ENCODE data around the gene MR1. TPM values are rescaled to one million over a fixed set of nuclear protein-coding genes. Genes with fewer than 3 reads are reported as not detected.

Gene MR1
- total RNA-seq, 1 experiment from 2014 or later = 10.0 TPM

DNA sequence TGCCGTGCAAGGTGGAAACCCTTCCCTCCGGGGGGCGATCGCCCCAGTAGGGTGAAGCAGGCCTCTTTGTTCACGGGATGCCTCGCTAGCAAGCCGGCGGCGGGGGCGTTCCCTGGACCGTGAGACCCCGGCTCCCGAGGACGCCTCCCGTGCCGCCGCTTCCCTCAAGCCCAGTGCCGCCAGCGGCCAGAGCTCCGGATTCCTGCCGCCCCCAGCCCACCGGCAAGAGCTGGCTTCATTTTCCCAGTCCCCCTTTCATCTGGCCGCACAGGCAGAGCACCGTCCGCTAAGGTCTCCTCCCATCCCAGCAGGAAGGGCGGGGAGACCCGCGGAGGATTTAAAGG is 71.0 kb downstream of the MR1 start:
- no peak for DNase-seq (ENCODE audit: extremely low read depth, low read depth)

DNA sequence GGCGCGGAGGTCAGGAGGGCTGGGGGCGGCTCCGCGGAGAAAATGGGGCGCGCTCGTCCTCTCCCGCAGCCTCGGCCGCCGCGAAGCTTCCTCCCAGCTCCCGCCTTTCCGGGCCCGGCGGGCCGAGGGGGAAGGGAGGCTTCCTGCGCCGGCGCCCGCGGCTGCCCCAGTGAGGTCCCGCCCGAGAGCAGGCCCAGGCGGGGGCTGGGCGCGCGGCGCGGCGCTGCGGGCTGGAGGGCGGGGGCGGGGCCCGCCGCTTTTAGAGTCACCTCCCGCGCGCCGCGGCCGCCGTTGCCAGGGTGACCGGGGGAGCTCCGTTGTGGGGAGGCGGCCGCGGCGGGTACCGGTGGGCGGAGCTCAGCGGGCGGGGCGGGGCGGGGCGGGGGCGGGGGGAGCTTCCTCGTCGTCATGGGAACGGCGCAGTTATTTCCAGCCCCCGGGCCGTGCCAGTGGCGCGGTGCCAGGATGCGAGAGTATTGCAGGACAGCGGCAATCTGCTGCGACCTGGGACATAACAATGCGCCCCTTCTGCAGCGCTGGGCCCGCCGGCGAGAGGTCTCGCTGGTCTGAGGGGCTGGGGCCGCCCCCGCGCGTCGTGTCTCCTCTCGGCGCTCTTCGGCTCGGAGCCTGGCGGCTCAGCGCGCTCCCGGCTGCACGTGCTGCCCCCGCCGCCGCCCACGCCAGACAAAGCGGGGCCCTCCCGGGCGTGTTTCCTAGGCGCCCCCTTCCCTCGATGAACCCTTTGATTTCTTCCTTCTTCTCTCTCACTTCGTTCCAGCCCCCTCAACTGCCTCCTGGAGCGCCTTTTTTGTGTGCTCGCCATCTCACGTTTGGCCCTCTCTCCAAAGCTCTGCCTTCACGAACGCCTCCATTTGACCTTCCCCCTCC is 71.6 kb downstream of the MR1 start:
- DNase-seq (ENCODE audit: extremely low read depth, low read depth) = peak; percentile 92

DNA sequence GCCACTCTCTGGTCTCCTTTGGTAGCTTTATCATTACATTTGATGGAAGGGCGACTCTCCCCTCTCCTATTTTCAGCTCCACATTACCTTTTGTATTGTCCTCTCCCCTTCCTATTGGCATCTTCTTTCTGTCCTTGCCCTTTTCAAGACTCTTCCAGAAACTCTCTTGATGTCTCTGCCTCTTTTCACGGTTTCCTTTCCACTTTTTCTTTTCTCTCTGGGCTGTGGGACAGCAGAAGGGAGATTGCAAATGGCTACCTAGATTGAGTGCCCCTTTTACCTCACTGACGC is 72.2 kb downstream of the MR1 start:
- DNase-seq (ENCODE audit: extremely low read depth, low read depth) = no peak

DNA sequence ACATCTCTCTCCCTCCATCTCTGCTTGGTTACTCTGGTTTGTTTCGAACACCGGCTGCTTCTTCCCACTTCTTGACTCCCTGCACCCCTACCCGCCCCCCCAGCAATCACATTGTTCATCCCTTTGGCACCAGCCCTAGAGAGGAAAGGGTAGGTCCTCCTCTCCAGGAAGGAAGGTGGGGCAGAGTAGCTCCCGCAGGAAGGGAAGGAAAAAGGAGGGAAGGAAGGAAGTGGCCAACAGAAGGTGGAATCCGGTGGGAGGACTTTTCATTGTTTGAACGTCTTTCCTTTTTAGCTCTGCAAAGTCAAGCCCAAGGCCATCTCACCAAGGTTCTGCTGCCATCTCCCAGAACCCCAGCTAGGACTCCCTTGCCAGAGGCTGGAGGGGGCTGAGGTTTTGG is 72.7 kb downstream of the MR1 start:
- DNase-seq (ENCODE audit: extremely low read depth, low read depth) = no peak

DNA sequence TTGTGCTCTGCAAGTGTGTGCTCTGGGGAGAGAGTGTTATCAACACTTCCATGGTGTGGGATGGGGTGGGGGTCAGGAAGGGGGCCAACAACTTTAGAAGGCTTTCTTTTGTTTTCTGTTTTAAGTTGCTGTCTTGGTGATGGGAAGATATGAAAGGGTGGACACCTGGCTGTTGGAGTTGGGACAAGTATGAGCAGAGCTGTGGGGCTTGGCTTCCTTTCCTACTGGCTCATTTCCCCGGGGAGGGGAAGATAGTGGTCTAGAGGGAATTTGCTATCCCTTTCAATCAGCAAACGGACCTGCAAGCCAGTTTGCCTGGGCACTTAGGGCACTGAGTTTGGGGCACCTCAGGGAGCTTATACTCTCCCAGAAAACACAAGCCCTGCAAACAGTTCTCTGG is 73.9 kb downstream of the MR1 start:
- DNase-seq (ENCODE audit: extremely low read depth, low read depth) = no peak

DNA sequence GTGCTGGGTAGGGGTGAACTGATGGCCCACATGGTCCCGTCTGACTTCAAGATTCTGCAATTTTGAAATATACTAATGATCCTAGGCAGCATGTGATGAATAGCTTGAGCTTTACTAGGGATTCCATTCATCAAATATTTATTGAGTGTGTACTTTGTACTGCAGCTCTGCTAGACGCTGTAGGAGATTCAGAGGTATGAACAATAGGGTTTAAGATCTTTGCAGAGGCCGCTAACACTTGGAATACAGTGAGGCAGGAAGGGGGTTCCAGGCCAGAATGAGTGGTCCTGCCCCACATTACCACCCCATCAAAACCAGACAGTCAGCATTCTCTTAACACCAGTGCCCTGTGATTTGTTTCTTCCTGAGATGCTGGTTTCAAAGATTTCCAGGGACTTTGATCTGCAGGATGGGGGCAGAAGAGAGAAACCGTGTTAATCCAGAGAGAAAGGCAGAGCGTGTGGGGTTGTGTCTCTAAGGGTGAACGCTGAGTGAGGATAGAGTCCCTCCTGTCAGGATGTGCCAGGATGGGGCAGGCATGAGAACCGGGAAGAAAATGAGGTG is 74.6 kb downstream of the MR1 start:
- DNase-seq (ENCODE audit: extremely low read depth, low read depth) = no peak

DNA sequence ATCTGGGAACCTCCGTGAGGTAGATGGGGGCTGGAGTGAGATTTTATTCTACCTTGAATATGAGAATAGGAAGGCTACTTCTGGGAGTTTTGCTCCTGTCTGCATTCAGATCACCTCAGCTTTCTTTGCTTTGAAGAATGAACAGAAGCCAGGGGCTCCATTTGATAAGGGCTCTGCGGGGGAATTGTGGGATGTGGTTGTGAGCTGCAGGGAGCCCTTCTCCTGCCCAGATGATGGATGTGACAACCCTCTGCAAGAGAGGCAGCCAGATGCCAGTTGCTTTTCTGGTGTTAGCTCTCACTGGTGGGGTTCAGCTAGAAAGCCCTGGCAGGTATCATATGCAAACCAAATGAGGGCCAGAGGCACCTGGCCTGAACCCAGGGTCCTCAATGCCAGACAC is 76.2 kb downstream of the MR1 start:
- no peak for DNase-seq (ENCODE audit: extremely low read depth, low read depth)

Other genes with a start within 250 kb of the MR1 start
- gene KIAA1614, start 121.1 kb upstream of the MR1 start, total RNA-seq (2014; rRNA removed; shearing (Covaris generic)) = 0.02 and 0.20 TPM in 2 replicates
- gene STX6, start 11.1 kb upstream of the MR1 start, total RNA-seq (2014; rRNA removed; shearing (Covaris generic)) = 29.1 and 32.4 TPM in 2 replicates
- 29.6 and 35.8 TPM in 2 replicates for gene IER5, start 54.7 kb downstream of the MR1 start, total RNA-seq (2014; rRNA removed; shearing (Covaris generic))